C4-2B (cell line): Measurements from ENCODE around the gene PPP1R1A.

Experiments used
- H3K27ac ChIP-seq: fragments of 450-650 bp; 2 replicates; pipeline ENCODE4 v1.5.1; 2017
- CTCF ChIP-seq: fragments of 450-650 bp; conservative IDR thresholded peaks from 2 replicates; pipeline ENCODE4 v1.5.1; 2017; ENCODE audit warnings: mild to moderate bottlenecking
- ZFX ChIP-seq: fragments of 450-650 bp; IDR thresholded peaks from 2 replicates; pipeline ENCODE4 v1.6.1; 2017

Gene PPP1R1A

GRCh38 chr12:54538136-54538700, 50.2 kb downstream of the PPP1R1A start:
- no peak for TF ChIP-seq ZFX
- H3K27ac ChIP-seq, result no peak overlapping the region

DNA sequence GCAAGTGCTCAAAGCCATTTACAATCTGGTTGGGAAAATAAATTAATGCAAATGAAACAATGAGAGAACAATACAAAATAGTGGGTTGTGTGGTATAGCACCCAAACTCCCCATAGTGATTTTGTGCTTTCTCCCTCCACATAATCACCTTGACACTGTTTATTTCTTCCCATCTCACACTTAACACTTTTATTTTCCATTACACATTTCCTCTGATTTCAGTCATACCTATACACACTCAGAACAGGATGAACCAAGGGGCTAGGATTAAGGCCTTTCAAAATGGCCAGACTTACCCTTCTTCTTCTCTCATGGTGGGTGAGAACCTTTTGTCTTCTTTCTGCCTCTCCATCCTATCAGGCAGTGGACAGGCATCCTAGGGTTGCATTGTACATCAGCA, 53.0 kb downstream of the PPP1R1A start:
- H3K27ac ChIP-seq, result no peak overlapping the region
- TF ChIP-seq CTCF, result no peak
- TF ChIP-seq ZFX, result no peak

DNA sequence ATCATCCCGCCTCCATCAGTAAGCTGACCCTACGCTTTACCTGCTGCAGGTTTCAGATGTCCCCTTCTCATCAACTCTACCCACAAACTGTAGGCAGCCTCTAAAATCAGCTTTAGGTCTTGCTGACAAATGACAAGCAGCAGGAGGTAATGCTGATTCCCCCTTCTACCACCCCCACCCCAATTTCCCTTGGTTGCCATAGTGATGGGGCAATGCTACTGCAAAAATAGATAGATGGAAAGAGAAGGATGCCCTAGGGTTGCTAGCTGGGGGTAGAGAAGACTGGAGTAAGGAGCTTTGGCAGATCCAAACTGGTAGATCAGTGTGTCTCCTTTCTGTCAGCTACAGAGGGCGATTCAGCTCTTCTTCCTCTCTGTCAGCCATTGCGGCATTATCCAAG, 58.9 kb downstream of the PPP1R1A start:
- no peak overlapping the region for H3K27ac ChIP-seq
- TF ChIP-seq ZFX (no peak), CTCF (no peak)
